Left lung (tissue), 10 donors: ENCODE results near the gene TMEM121B. TPM values are rescaled to one million over a fixed set of nuclear protein-coding genes. Genes with fewer than 3 reads are reported as not detected.

Source experiments
- ATAC-seq: fragments of 200-7000 bp; cut with Tn5 transposase; one replicate; pipeline ENCODE4 v1.9.1; 2020; ENCODE audit warnings: moderate library complexity
- DNase-seq, 4 donors: peaks; one replicate each; pipeline ENCODE4 v3.0.0-alpha.2; 2013 to 2020
- H3K27ac ChIP-seq, 2 donors: fragments of 200-600 bp; sonication (generic) in 1 of 2; one replicate each; pipeline versions ENCODE4 v1.5.0 to v1.8.0; 2020 to 2021
- H3K27me3 ChIP-seq, 2 donors: fragments of 200-600 bp; sonication (generic) in 1 of 2; one replicate each; pipeline versions ENCODE4 v1.5.0 to v1.8.0; 2020 to 2021
- H3K36me3 ChIP-seq, 2 donors: fragments of 200-600 bp; sonication (generic) in 1 of 2; one replicate each; pipeline versions ENCODE4 v1.5.0 to v1.8.0; 2020 to 2021
- H3K4me1 ChIP-seq, 2 donors: fragments of 200-600 bp; one replicate each; pipeline ENCODE4 v1.8.0; 2021
- H3K4me3 ChIP-seq, 2 donors: fragments of 200-600 bp; sonication (generic) in 1 of 2; one replicate each; pipeline versions ENCODE4 v1.5.0 to v1.8.0; 2020 to 2021; ENCODE audit warnings: mild to moderate bottlenecking in 1 of 2
- H3K9me3 ChIP-seq, 2 donors: fragments of 200-600 bp; sonication (generic) in 1 of 2; one replicate each; pipeline versions ENCODE4 v1.5.0 to v1.8.0; 2020 to 2021
- intact Hi-C, 2 donors: fragments of 100-400 bp; cut with DNase I; formaldehyde crosslinking; loops; one replicate each; pipeline versions ENCODE4 v1.11.2 to v1.14.2; 2022
- polyA plus RNA-seq, 6 donors: library from polyadenylated mRNA; unstranded; fragments of 120-200 nt; gene quantifications; one replicate each; pipeline ENCODE4 v1.2.1, GENCODE V29; 2013; ENCODE audit not compliant: insufficient read length in 6 of 6
- total RNA-seq, 2 donors: library from RNA; stranded (reverse); fragmentation: NEBNext Ultra II Directional; extraction: Animal tissue kit (Norgen Biotek cat#: 25700); gene quantifications; one replicate each; pipeline ENCODE4 v1.2.1, GENCODE V29; 2021
- TF ChIP-seq, protein P1 (sequence below), 2 donors: fragments of 200-600 bp; sonication (generic) in 1 of 2; IDR thresholded peaks; one replicate each; pipeline versions ENCODE4 v1.5.0 to v1.8.0; 2021; ENCODE audit warnings: antibody characterized with exemption in 2 of 2
- donor health status: DM: no; HTN: yes; CAD: no.
- donor health status: DM: no; HTN: no; CAD: no.

Gene TMEM121B
- total and polyA plus RNA-seq, 8 donors = 0.41 to 1.4 (median 0.94) TPM

DNA sequence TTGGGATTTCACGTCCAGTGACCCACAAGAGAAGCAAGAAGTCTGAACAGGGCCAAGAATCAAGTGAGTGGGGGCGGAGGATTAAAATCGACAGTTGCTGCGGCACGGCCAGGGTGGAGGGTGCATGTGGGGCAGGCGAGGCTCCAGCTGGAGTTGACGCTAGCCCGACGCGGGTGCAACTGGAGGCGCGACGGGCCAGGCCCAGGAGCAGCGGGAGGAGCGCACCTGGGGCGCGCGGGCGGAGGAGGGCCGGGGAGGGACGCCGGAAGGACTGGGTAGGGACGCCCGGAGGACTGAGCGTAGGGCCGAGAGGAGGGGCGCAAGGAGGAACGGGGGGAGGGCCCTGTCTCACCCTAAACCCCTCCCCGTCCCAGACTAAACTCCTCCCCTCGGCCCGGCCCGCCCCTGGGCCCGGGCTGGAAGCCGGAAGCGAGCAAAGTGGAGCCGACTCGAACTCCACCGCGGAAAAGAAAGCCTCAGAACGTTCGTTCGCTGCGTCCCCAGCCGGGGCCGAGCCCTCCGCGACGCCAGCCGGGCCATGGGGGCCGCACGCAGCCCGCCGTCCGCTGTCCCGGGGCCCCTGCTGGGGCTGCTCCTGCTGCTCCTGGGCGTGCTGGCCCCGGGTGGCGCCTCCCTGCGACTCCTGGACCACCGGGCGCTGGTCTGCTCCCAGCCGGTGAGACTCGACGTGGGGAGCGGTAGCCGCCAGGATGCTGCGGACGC, 36.4 kb downstream of the TMEM121B start, which contains the start of gene IL17RA:
Gene IL17RA, plus strand, starts transcription at position 447 of the 723 bp plus-strand sequence. Its CDS starts 92 bp downstream, at position 539.
- intact Hi-C loops = no loop called here
- TF ChIP-seq, protein P1, sequence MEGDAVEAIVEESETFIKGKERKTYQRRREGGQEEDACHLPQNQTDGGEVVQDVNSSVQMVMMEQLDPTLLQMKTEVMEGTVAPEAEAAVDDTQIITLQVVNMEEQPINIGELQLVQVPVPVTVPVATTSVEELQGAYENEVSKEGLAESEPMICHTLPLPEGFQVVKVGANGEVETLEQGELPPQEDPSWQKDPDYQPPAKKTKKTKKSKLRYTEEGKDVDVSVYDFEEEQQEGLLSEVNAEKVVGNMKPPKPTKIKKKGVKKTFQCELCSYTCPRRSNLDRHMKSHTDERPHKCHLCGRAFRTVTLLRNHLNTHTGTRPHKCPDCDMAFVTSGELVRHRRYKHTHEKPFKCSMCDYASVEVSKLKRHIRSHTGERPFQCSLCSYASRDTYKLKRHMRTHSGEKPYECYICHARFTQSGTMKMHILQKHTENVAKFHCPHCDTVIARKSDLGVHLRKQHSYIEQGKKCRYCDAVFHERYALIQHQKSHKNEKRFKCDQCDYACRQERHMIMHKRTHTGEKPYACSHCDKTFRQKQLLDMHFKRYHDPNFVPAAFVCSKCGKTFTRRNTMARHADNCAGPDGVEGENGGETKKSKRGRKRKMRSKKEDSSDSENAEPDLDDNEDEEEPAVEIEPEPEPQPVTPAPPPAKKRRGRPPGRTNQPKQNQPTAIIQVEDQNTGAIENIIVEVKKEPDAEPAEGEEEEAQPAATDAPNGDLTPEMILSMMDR (IDR thresholded peaks at IDR 0.05) = no peak
- Histone ChIP-seq H3K9me3 (no peaks in the 10 kb centered on the region), H3K4me3 (peak within 1 kb of the TSS; percentile 87 to 93), H3K27me3 (no peaks in the 10 kb centered on the region), H3K27ac (peak within 1 kb of the TSS; percentile 93 to 100), H3K36me3 (no peaks in the 10 kb centered on the region), H3K4me1 (peaks cover 0 to 52% of the 10 kb centered on the region in 2 donors)
- ATAC-seq (peak; percentile 99), DNase-seq (peak; percentile 82 to 99 (median 94))

DNA sequence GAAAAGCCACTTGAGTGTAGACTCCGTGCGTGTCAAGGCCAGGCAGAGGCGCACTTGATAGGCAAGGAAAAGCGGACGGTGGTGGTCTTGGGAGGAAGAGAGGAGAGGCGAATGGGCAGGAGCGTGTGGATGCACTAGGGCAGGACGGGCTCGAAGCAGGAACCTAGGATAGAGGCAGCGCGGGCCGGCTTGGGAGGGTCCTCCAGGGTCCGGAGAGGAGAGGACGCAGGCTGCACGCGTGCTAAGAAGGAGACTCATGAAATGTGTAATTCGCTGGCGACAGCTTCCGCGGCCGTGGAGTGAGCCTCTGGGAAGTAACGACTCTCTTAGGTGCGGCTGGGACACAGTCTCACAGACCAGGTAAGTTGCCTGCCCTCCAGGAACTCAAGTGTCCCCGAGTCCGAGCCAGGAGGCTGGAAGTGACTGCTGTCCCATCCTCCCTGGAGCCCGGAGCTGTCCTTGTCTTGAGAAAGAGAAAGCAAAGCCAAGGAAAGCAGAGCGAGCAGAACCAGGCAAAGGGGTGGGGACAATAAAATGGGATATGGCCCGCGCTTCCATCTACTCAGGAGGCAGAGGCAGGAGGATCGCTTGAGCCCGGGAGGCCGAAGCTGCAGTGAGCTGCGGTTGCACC, 37.2 kb downstream of the TMEM121B start:
- intact Hi-C loops = no loop called here
- Histone ChIP-seq H3K27ac (peak overlapping the region; percentile 93 to 100), H3K4me1 (peaks cover 0 to 44% of the 10 kb centered on the region in 2 donors), H3K9me3 (no peaks in the 10 kb centered on the region), H3K27me3 (no peaks in the 10 kb centered on the region), H3K4me3 (peak overlapping the region; percentile 87 to 93), H3K36me3 (no peaks in the 10 kb centered on the region)
- DNase-seq (peak in 1 of 4 donors; percentile 82), ATAC-seq (no peak)
- TF ChIP-seq, protein P1 (IDR thresholded peaks at IDR 0.05) = no peak

DNA sequence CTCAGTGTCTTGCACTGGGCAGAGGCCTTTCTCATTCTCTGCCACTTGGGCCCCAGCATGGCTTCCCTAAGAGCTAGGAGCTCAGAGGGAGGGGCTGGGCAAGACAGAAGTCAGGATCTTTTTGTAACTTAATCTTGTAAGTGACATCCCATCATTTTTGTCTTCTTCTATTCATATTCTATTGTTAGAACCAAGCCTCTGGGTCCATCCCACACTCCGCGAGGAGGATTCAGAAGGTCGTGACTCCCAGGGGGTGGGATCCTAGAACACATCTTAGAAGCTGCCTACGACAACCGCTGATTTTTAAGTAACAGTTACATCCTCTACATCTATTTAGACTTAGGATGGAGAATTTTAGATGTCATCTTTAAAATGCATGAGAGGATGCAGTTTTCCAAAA, 37.9 kb downstream of the TMEM121B start:
- intact Hi-C loops = no loop called here
- no peak overlapping the region for H3K27ac ChIP-seq

DNA sequence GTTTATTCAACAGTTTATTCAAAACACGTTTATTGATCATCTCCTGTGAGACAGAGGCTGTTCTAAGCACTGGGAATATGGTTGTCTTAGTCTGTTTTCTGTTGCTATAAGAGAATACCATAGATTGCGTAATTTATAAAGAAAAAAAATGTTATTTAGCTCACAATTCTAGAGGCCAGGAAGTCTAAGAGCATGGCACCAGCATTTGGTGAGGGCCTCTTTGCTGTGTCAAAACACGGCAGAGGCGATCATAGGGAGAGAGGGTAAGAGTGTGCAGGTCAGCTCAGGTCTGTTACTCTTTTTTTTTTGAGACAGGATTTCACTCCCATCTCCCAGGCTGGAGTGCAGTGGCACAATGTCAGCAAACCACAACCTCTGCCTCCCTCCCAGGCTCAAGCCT, 41.6 kb downstream of the TMEM121B start:
- intact Hi-C loops = no loop called here
- H3K9me3 ChIP-seq = no peaks in the 10 kb centered on the region
- no peak for ATAC-seq

More for the DNA sequence above, 37.9 kb downstream of the TMEM121B start:
- DNase-seq = no peak
- H3K36me3 ChIP-seq = no peaks in the 10 kb centered on the region
- TF ChIP-seq, protein P1 (IDR thresholded peaks at IDR 0.05) = no peak
- H3K4me3 ChIP-seq = no peak overlapping the region
- ATAC-seq = no peak
- H3K4me1 ChIP-seq = peaks cover 0 to 37% of the 10 kb centered on the region in 2 donors
- no peaks in the 10 kb centered on the region for H3K9me3 ChIP-seq
- no peaks in the 10 kb centered on the region for H3K27me3 ChIP-seq

More for the DNA sequence above, 41.6 kb downstream of the TMEM121B start:
- no peak for DNase-seq
- Histone ChIP-seq H3K4me3 (no peak overlapping the region), H3K36me3 (no peaks in the 10 kb centered on the region), H3K27me3 (no peaks in the 10 kb centered on the region), H3K27ac (no peak overlapping the region), H3K4me1 (peaks cover 0 to 29% of the 10 kb centered on the region in 2 donors)
- TF ChIP-seq, protein P1 (IDR thresholded peaks at IDR 0.05) = no peak
